ENCODE data around the gene SLC2A4RG. TPM values are rescaled to one million over a fixed set of nuclear protein-coding genes. Genes with fewer than 3 reads are reported as not detected.
"Not testable (repeated sequence)": the region's sequence is repeated elsewhere in the genome, so short reads cannot be mapped to it uniquely, and the experiment has no call there.

SLC2A4RG gene
- total RNA-seq, 1 donor = 24.2 TPM

- DNase-seq (ENCODE audit: low read depth) = no peak
These were observed 31.1 kb upstream of the SLC2A4RG start for GRCh38 chr20:63708301-63709148.

DNA sequence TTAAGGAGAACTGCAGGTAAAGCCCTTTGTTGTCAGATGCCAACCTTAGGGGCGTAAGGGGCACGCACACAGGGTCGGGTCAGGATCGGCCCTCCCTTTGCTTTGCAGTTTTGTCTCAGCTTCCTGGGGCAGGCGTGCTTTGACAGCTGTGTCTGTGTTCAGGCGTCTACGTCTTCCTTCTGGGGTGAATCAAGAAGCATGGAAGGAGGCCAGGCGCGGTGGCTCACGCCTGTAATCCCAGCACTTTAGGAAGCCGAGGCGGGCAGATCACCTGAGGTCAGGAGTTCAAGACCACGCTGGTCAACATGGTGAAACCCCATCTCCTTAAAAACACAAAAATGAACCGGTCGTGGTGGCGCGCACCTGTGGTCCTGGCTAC is 30.4 kb upstream of the SLC2A4RG start:
- DNase-seq (ENCODE audit: low read depth) = no peak
- H3K4me3 ChIP-seq (ENCODE audit: low read depth, low read length) = peak overlapping the region; percentile 80
- no peak for TF ChIP-seq CTCF (IDR thresholded peaks at IDR 0.05; ENCODE audit: insufficient read depth, low read depth, low read length)

More at GRCh38 chr20:63708301-63709148, 31.1 kb upstream of the SLC2A4RG start:
- H3K4me3 ChIP-seq (ENCODE audit: low read depth, low read length) = peak overlapping the region; percentile 80
- no peak for TF ChIP-seq CTCF (IDR thresholded peaks at IDR 0.05; ENCODE audit: insufficient read depth, low read depth, low read length)

GRCh38 chr20:63711085-63711645 is 28.4 kb upstream of the SLC2A4RG start:
- no peak overlapping the region for H3K4me3 ChIP-seq (ENCODE audit: low read depth, low read length)
- TF ChIP-seq CTCF (IDR thresholded peaks at IDR 0.05; ENCODE audit: insufficient read depth, low read depth, low read length) = no peak
- no peak for DNase-seq (ENCODE audit: low read depth)

DNA sequence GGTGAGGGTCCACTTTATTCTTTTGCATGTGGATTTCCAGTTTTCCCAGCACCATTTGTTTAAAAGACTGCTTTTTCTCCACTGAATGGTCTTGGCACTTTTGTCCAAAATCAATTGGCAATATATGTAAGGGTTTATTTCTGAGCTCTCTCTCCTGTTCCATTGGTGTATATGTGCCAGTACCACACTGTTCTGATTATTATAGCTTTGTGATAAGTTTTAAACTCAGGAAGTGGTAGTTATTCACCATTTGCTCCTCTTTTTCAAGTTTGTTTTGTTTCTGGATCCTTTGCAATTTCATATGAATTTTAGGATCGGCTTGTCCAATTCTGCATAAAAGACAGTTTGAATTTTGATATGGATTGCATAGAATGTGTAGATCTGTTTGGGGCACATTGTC is 27.4 kb upstream of the SLC2A4RG start:
- no peak for TF ChIP-seq CTCF (IDR thresholded peaks at IDR 0.05; ENCODE audit: insufficient read depth, low read depth, low read length)
- H3K4me3 ChIP-seq (ENCODE audit: low read depth, low read length) = no peak overlapping the region
- no peak for DNase-seq (ENCODE audit: low read depth)

- H3K4me3 ChIP-seq (ENCODE audit: low read depth, low read length) = no peak overlapping the region
- no peak for DNase-seq (ENCODE audit: low read depth)
- no peak for TF ChIP-seq CTCF (IDR thresholded peaks at IDR 0.05; ENCODE audit: insufficient read depth, low read depth, low read length)
These were observed 24.7 kb upstream of the SLC2A4RG start for GRCh38 chr20:63714858-63715257.

- DNase-seq (ENCODE audit: low read depth) = no peak
- TF ChIP-seq CTCF (IDR thresholded peaks at IDR 0.05; ENCODE audit: insufficient read depth, low read depth, low read length) = no peak
- H3K4me3 ChIP-seq (ENCODE audit: low read depth, low read length) = no peak overlapping the region
These were observed 20.6 kb upstream of the SLC2A4RG start for GRCh38 chr20:63718996-63719395.

GRCh38 chr20:63722967-63723622 is 16.5 kb upstream of the SLC2A4RG start:
- DNase-seq (ENCODE audit: low read depth); H3K4me3 ChIP-seq (ENCODE audit: low read depth, low read length): not testable (repeated sequence)

DNA sequence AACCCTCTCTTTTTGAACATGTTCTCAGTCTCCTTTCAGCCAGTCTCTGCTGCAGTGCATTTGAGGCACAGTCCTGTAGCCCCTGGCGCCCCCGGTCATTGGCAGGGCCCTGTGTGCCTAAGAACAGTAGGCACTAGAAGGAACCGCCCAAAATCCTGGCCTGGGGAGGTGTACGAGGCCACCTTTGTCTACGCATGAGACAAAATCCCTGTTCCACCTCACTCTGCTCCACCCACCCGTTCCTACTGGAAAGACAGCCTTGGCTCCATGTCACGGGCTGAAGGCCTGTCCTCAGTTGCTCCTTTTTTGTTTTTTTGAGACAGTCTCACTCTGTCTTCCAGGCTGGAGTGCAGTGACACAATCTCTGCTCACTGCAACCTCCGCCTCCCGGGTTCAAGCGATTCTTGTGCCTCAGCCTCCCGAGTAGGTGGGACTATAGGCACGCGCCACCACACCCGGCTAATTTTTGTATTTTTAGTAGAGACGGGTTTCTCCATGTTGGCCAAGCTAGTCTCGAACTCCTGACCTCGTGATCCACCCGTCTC is 9.3 kb upstream of the SLC2A4RG start:
- DNase-seq (ENCODE audit: low read depth); H3K4me3 ChIP-seq (ENCODE audit: low read depth, low read length): not testable (repeated sequence)
